Right lobe of liver (tissue), 4 donors: ENCODE measurements around the gene DCHS2.

Experiments used
- POLR2A ChIP-seq: fragments of 450-650 bp; IDR thresholded peaks from one replicate; pipeline ENCODE4 v1.6.1; 2017; ENCODE audit warnings: antibody characterized with exemption, mild to moderate bottlenecking
- TF ChIP-seq, protein P1 (sequence below), 4 donors: fragments of 200-600 bp in 3 of 4; fragments of 450-650 bp in 1 of 4; IDR thresholded peaks; one replicate each; pipeline versions ENCODE4 v1.5.1 to v1.8.0; 2016 to 2022; ENCODE audit warnings: antibody characterized with exemption in 4 of 4, mild to moderate bottlenecking in 2 of 4
- donor health status: DM: no; HTN: no; CAD: no.
- donor health status: DM: no; HTN: no; CAD: no.
- donor health status: DM: no; HTN: yes; CAD: no.

DNA sequence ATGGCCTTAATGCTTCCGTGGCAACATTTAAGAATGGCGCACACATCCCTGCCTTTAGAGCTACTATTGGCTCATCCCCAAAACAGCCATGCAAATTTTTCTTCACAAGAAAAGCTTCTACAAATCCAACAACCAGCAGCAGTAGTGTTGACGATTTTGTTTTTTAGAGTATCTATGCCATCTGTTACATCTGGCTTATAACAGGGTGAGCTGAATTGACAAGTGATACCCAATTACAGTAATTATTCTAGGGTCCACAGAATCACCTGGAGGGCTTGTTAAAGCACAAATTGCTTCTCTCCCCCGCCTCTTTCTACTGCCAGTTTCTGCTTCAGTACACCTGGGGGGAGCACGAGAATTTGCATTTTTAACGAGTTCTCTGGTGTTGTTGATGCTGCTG, 34.1 kb downstream of the DCHS2 start:
- TF ChIP-seq, protein P1, sequence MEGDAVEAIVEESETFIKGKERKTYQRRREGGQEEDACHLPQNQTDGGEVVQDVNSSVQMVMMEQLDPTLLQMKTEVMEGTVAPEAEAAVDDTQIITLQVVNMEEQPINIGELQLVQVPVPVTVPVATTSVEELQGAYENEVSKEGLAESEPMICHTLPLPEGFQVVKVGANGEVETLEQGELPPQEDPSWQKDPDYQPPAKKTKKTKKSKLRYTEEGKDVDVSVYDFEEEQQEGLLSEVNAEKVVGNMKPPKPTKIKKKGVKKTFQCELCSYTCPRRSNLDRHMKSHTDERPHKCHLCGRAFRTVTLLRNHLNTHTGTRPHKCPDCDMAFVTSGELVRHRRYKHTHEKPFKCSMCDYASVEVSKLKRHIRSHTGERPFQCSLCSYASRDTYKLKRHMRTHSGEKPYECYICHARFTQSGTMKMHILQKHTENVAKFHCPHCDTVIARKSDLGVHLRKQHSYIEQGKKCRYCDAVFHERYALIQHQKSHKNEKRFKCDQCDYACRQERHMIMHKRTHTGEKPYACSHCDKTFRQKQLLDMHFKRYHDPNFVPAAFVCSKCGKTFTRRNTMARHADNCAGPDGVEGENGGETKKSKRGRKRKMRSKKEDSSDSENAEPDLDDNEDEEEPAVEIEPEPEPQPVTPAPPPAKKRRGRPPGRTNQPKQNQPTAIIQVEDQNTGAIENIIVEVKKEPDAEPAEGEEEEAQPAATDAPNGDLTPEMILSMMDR (IDR thresholded peaks at IDR 0.05), result no peak
- no peak for TF ChIP-seq POLR2A
